ENCODE data around the gene KPNA1. TPM values are rescaled to one million over a fixed set of nuclear protein-coding genes. Genes with fewer than 3 reads are reported as not detected.

KPNA1 gene
- polyA plus RNA-seq, 1 experiment, result 54.0 TPM

- H3K9me3 ChIP-seq (ENCODE audit: control insufficient read depth, insufficient read depth, low read length), result no peaks in the 10 kb centered on the region
- TF ChIP-seq CTCF (IDR thresholded peaks at IDR 0.05; ENCODE audit: low read depth, low read length), result no peak
- ChIA-PET CTCF (no interaction called here), POLR2A (no interaction called here)
- no peaks in the 10 kb centered on the region for H3K27me3 ChIP-seq (ENCODE audit: control insufficient read depth, insufficient read depth, low read length)
- no peak overlapping the region for H3K4me3 ChIP-seq (ENCODE audit: low read depth, low read length)
- DNase-seq (ENCODE audit: low read depth, low spot score), result no peak
- H3K27ac ChIP-seq (ENCODE audit: low read depth, low read length), result no peak overlapping the region
Observed at GRCh38 chr3:122443090-122443489, 71.6 kb downstream of the KPNA1 start.

- Histone ChIP-seq H3K27me3 (ENCODE audit: control insufficient read depth, insufficient read depth, low read length) (no peaks in the 10 kb centered on the region), H3K9me3 (ENCODE audit: control insufficient read depth, insufficient read depth, low read length) (no peaks in the 10 kb centered on the region; the same call in 1 of the 2 replicates), H3K4me3 (ENCODE audit: low read depth, low read length) (no peak overlapping the region), H3K27ac (ENCODE audit: low read depth, low read length) (no peak overlapping the region)
- DNase-seq (ENCODE audit: low read depth, low spot score), result no peak
- CTCF ChIA-PET, result no interaction called here
- POLR2A ChIA-PET, result no interaction called here
- no peak for TF ChIP-seq CTCF (IDR thresholded peaks at IDR 0.05; ENCODE audit: low read depth, low read length)
Observed at GRCh38 chr3:122435950-122436349, 78.8 kb downstream of the KPNA1 start.

- POLR2A ChIA-PET, result no interaction called here
- Histone ChIP-seq H3K27ac (ENCODE audit: low read depth, low read length) (no peak overlapping the region), H3K4me3 (ENCODE audit: low read depth, low read length) (no peak overlapping the region), H3K27me3 (ENCODE audit: control insufficient read depth, insufficient read depth, low read length) (no peaks in the 10 kb centered on the region), H3K9me3 (ENCODE audit: control insufficient read depth, insufficient read depth, low read length) (no peaks in the 10 kb centered on the region)
- no peak for TF ChIP-seq CTCF (IDR thresholded peaks at IDR 0.05; ENCODE audit: low read depth, low read length)
- CTCF ChIA-PET, result no interaction called here
- no peak for DNase-seq (ENCODE audit: low read depth, low spot score)
Observed at GRCh38 chr3:122430371-122430770, 84.4 kb downstream of the KPNA1 start.

GRCh38 chr3:122427857-122428471 lies 86.8 kb downstream of the KPNA1 start:
- H3K4me3 ChIP-seq (ENCODE audit: low read depth, low read length), result no peak overlapping the region
- no peak overlapping the region for H3K27ac ChIP-seq (ENCODE audit: low read depth, low read length)
- POLR2A ChIA-PET, result no interaction called here
- no peak for DNase-seq (ENCODE audit: low read depth, low spot score)
- no peaks in the 10 kb centered on the region for H3K27me3 ChIP-seq (ENCODE audit: control insufficient read depth, insufficient read depth, low read length)
- no peaks in the 10 kb centered on the region for H3K9me3 ChIP-seq (ENCODE audit: control insufficient read depth, insufficient read depth, low read length)
- no peak for TF ChIP-seq CTCF (IDR thresholded peaks at IDR 0.05; ENCODE audit: low read depth, low read length)
- CTCF ChIA-PET, result interaction anchor here (0.8 kb wide), 1 partner anchor 30 kb away, joined by 3 read pairs; no protein-coding TSS in a partner anchor

- Histone ChIP-seq H3K4me3 (ENCODE audit: low read depth, low read length) (no peak overlapping the region), H3K9me3 (ENCODE audit: control insufficient read depth, insufficient read depth, low read length) (no peaks in the 10 kb centered on the region), H3K27ac (ENCODE audit: low read depth, low read length) (no peak overlapping the region), H3K27me3 (ENCODE audit: control insufficient read depth, insufficient read depth, low read length) (no peaks in the 10 kb centered on the region)
- CTCF ChIA-PET, result interaction anchor here (0.6 kb wide), 1 partner anchor 70 kb away, joined by 5 read pairs; no protein-coding TSS in a partner anchor
- POLR2A ChIA-PET, result no interaction called here
- TF ChIP-seq CTCF (IDR thresholded peaks at IDR 0.05; ENCODE audit: low read depth, low read length), result no peak
- no peak for DNase-seq (ENCODE audit: low read depth, low spot score)
Observed at GRCh38 chr3:122421836-122422235, 92.9 kb downstream of the KPNA1 start.
